IPS DF 4.7 (cell line): ENCODE measurements around the gene CARD14.
"Not testable (repeated sequence)": the region's sequence is repeated elsewhere in the genome, so short reads cannot be mapped to it uniquely, and the experiment has no call there.

Experiments
- DNase-seq: peaks from one replicate; pipeline ENCODE4 v3.0.0-alpha.2; 2013; ENCODE audit warnings: low spot score; ENCODE audit errors: extremely low read depth

CARD14 gene

GRCh38 chr17:80183581-80184422 is 14.0 kb downstream of the CARD14 start:
- DNase-seq, result no peak

- DNase-seq, result no peak
Observed at GRCh38 chr17:80184423-80184714, 14.5 kb downstream of the CARD14 start.

GRCh38 chr17:80185968-80186367 is 16.1 kb downstream of the CARD14 start:
- no peak for DNase-seq

- no peak for DNase-seq
Observed at GRCh38 chr17:80187090-80187489, 17.3 kb downstream of the CARD14 start.

- no peak for DNase-seq
Observed at GRCh38 chr17:80187515-80187941, 17.7 kb downstream of the CARD14 start.

- no peak for DNase-seq
Observed at GRCh38 chr17:80189611-80190010, 19.8 kb downstream of the CARD14 start.

- DNase-seq, result no peak
Observed at GRCh38 chr17:80190716-80191115, 20.9 kb downstream of the CARD14 start.

- no peak for DNase-seq
Observed at GRCh38 chr17:80191192-80191591, 21.4 kb downstream of the CARD14 start.

- no peak for DNase-seq
Observed at GRCh38 chr17:80191865-80192661, 22.2 kb downstream of the CARD14 start.

- no peak for DNase-seq
Observed at GRCh38 chr17:80195141-80195540, 25.3 kb downstream of the CARD14 start.

- no peak for DNase-seq
Observed at GRCh38 chr17:80195671-80196529, 26.1 kb downstream of the CARD14 start.

- DNase-seq, result no peak
Observed at GRCh38 chr17:80196652-80197051, 26.8 kb downstream of the CARD14 start.

- no peak for DNase-seq
Observed at GRCh38 chr17:80198144-80198661, 28.4 kb downstream of the CARD14 start.

- not testable (repeated sequence) for DNase-seq
Observed at GRCh38 chr17:80199295-80199694, 29.5 kb downstream of the CARD14 start.

GRCh38 chr17:80201446-80201845 is 31.6 kb downstream of the CARD14 start:
- no peak for DNase-seq

- DNase-seq, result no peak
Observed at GRCh38 chr17:80202197-80202596, 32.4 kb downstream of the CARD14 start.

GRCh38 chr17:80203471-80203963 is 33.7 kb downstream of the CARD14 start:
- DNase-seq, result no peak

- DNase-seq, result no peak
Observed at GRCh38 chr17:80204626-80205468, 35.0 kb downstream of the CARD14 start.

- no peak for DNase-seq
Observed at GRCh38 chr17:80205811-80206210, 36.0 kb downstream of the CARD14 start.

GRCh38 chr17:80208050-80208449 is 38.2 kb downstream of the CARD14 start:
- DNase-seq, result no peak
